HUES48 (cell line): Measurements from ENCODE around the gene MAEA.

Experiments
- H3K27ac ChIP-seq: one replicate; pipeline ENCODE4 v1.7.0; 2013; ENCODE audit warnings: low read depth, low read length, inconsistent platforms
- H3K27me3 ChIP-seq: 2 replicates; pipeline ENCODE4 v1.6.1; 2013; ENCODE audit warnings: mild to moderate bottlenecking, low read length; ENCODE audit not compliant: control insufficient read depth, insufficient read depth
- H3K36me3 ChIP-seq: 2 replicates; pipeline ENCODE4 v1.6.1; 2013; ENCODE audit warnings: low read length; ENCODE audit not compliant: control insufficient read depth, insufficient read depth
- H3K4me1 ChIP-seq: 2 replicates; pipeline ENCODE4 v1.6.1; 2013; ENCODE audit warnings: mild to moderate bottlenecking, low read length; ENCODE audit not compliant: control insufficient read depth, insufficient read depth
- H3K4me3 ChIP-seq: 2 replicates; pipeline ENCODE4 v1.5.1; 2013; ENCODE audit warnings: mild to moderate bottlenecking, low read depth, low read length
- H3K9ac ChIP-seq: 2 replicates; pipeline ENCODE4 v1.6.1; 2013; ENCODE audit warnings: mild to moderate bottlenecking, low read depth, low read length, moderate library complexity
- H3K9me3 ChIP-seq: 2 replicates; pipeline ENCODE4 v1.6.1; 2013; ENCODE audit warnings: low read length; ENCODE audit not compliant: control insufficient read depth, insufficient read depth

Gene MAEA

GRCh38 chr4:1245481-1246051, 44.1 kb upstream of the MAEA start:
- no peak overlapping the region for H3K27ac ChIP-seq
- 0 out of 2 replicates have a peak, but pooled peaks cover 5% of the 10 kb centered on the region for H3K4me1 ChIP-seq
- H3K27me3 ChIP-seq: peaks cover 4% of the 10 kb centered on the region
- H3K4me3 ChIP-seq: no peak overlapping the region
- no peak overlapping the region for H3K9ac ChIP-seq
- peaks cover 9% of the 10 kb centered on the region for H3K9me3 ChIP-seq
- peaks cover 12% of the 10 kb centered on the region for H3K36me3 ChIP-seq

- Histone ChIP-seq H3K9ac (0 out of 2 replicates have a peak overlapping the region, but pooled peaks have one; percentile 86), H3K27ac (no peak overlapping the region), H3K36me3 (peaks cover 11% of the 10 kb centered on the region)
Observed at GRCh38 chr4:1246111-1246881, 43.4 kb upstream of the MAEA start.

DNA sequence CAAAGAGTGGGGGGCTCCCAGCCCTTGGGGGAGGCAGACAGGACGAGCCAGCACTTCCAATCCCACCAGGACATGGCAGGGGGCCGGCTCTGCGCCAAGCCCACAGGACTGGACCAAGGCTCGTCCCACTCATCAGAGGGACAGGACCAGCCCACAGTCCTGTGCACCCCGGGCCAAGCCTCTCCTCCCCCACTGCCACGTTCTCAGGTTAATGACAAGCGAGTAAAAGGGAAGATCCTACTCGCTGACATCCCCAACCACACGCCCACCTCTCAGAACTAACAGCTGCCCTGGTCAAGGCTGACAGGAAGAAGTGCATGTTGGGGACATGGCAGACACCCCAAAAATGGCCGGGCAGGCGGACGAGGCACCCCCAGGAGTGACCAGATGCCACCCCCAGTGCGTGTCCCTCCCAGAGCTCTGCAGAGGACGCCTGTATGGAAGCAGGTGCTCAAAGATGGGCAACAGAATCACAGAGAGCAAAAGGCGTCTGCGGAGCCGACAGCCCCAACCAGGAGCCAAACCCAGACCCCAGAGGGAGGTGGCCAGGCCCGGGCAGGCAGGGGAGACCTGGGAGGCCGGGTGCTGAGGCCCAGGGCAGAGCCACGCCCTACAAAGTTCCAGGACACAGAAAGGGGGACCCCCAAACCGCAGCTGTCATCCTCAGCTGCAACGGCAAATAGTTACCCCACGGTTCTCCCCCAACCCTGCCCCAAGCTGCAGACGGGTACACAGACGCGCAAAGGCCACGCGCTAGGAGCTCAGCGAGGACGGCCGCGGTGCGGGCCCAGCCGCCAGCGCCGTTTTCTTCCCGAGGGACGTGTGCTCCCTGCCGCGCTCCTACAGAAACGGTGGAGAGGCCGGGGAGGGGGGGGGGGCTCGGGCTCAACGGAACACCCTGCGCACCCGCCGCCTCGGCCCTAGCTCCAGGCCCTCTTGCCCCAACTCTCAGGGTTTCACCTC, 42.5 kb upstream of the MAEA start:
- H3K4me3 ChIP-seq: peak overlapping the region; percentile 81
- peak overlapping the region; percentile 93 for H3K27ac ChIP-seq
- peak overlapping the region; percentile 86 for H3K9ac ChIP-seq
- H3K27me3 ChIP-seq: peaks cover 4% of the 10 kb centered on the region
- 0 out of 2 replicates have a peak, but pooled peaks cover 5% of the 10 kb centered on the region for H3K4me1 ChIP-seq
- H3K36me3 ChIP-seq: peaks cover 11% of the 10 kb centered on the region; the same call in 1 of the 2 replicates
- peaks cover 22% of the 10 kb centered on the region for H3K9me3 ChIP-seq

More at GRCh38 chr4:1246111-1246881, 43.4 kb upstream of the MAEA start:
- Histone ChIP-seq H3K4me3 (no peak overlapping the region), H3K27me3 (peaks cover 4% of the 10 kb centered on the region), H3K9me3 (peaks cover 16% of the 10 kb centered on the region), H3K4me1 (0 out of 2 replicates have a peak, but pooled peaks cover 5% of the 10 kb centered on the region)

DNA sequence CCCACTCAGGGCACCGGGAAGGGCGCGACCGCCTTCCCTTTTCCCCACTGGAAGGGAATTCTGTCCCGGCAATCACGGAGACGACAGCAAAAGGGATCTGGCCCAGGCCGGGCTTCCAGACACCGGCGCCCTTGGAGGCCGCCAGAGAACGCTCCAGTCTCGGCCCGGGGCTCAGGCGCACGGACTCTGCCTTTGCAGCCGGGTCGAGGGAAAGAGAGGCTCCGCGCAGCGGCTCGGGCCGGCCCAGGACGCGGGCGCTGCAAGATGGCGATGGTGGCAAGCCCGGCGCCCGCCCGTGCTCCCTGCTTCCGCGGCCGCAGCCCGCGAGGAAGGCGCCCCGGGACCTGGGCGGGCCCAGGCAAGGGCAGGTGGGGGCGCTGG, 41.8 kb upstream of the MAEA start:
- Histone ChIP-seq H3K4me3 (peak overlapping the region; percentile 81), H3K27me3 (peaks cover 4% of the 10 kb centered on the region), H3K9me3 (peaks cover 29% of the 10 kb centered on the region), H3K36me3 (peaks cover 11% of the 10 kb centered on the region; the same call in 1 of the 2 replicates), H3K27ac (peak overlapping the region; percentile 93), H3K4me1 (0 out of 2 replicates have a peak, but pooled peaks cover 5% of the 10 kb centered on the region), H3K9ac (peak overlapping the region; percentile 86)

- H3K9ac ChIP-seq: peak within 1 kb of the TSS; percentile 86
- H3K9me3 ChIP-seq: peaks cover 36% of the 10 kb centered on the region
- H3K36me3 ChIP-seq: peaks cover 11% of the 10 kb centered on the region; the same call in 1 of the 2 replicates
- peaks cover 4% of the 10 kb centered on the region for H3K27me3 ChIP-seq
- H3K4me1 ChIP-seq: 0 out of 2 replicates have a peak, but pooled peaks cover 5% of the 10 kb centered on the region
- peak within 1 kb of the TSS; percentile 81 for H3K4me3 ChIP-seq
- peak within 1 kb of the TSS; percentile 93 for H3K27ac ChIP-seq
Observed at GRCh38 chr4:1248245-1249147, 41.2 kb upstream of the MAEA start, which contains the start of gene CTBP1. TSS of gene CTBP1 (minus strand) at chr4:1249130. CDS start at chr4:1241331, 7,799 bp downstream.

- H3K9me3 ChIP-seq: peaks cover 39% of the 10 kb centered on the region
- peaks cover 11% of the 10 kb centered on the region; the same call in 1 of the 2 replicates for H3K36me3 ChIP-seq
- peak overlapping the region; percentile 84 for H3K27ac ChIP-seq
- H3K4me3 ChIP-seq: peak overlapping the region; percentile 66
- peak overlapping the region; percentile 70; the same call in 1 of the 2 replicates for H3K9ac ChIP-seq
- H3K27me3 ChIP-seq: peaks cover 4% of the 10 kb centered on the region
- 0 out of 2 replicates have a peak, but pooled peaks cover 5% of the 10 kb centered on the region for H3K4me1 ChIP-seq
Observed at GRCh38 chr4:1249148-1249730, 40.5 kb upstream of the MAEA start.

DNA sequence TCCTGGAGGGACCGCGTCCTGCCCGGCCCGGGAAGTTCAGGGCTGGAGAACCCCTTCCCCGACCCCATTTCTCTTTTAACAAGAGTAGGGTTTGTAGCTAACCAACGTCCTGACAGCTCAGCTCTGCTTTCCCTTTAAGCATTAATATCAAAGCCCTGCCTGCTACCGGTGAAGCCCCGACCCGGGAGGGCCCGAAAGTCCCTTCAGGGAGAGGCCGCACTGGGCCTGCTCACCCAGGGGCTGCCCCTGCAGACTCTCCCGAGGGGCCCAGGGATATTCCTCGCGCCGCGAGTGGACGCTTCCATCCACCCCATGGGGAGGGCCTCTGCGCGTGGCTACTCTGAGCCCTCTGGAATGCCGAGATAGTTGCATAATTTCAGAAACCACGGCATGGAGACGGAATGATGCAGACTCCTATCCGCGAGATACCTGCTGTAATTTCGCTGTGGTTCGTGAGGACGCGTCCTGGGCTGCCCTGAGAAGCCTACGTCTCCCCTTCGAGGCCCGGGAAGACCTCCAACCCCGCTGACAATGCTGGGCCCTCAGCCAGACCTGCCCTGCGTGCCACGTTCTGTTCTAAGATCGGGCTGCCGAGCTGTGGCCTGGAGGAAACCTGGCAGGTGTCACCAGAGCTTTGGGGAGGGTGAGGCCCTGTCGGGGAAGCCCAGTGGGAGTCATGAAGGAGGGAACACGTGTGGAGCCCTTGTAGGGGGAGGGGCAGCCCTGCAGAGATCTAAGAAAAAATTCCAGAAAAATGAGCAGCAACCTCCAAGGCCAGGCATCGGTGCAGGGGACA, 39.8 kb upstream of the MAEA start:
- peaks cover 4% of the 10 kb centered on the region for H3K27me3 ChIP-seq
- H3K9me3 ChIP-seq: peaks cover 43% of the 10 kb centered on the region
- peak overlapping the region; percentile 84 for H3K27ac ChIP-seq
- H3K9ac ChIP-seq: peak overlapping the region; percentile 70; the same call in 1 of the 2 replicates
- H3K4me3 ChIP-seq: peak overlapping the region; percentile 66
- H3K36me3 ChIP-seq: peaks cover 11% of the 10 kb centered on the region; the same call in 1 of the 2 replicates
- 0 out of 2 replicates have a peak, but pooled peaks cover 5% of the 10 kb centered on the region for H3K4me1 ChIP-seq

DNA sequence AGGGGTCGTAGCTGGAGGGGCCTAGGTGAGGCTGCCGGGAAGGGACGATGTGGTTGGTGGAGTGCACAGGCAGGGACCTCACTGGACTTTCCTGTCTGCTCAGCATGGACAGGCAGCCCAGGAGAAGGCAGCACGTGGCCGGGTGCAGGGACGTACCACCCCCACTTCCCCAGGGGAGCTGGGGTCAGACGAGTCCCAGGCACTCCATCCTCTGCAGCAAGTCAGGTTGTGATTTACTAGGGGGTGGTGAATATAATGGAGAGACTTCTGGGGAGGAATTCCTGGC, 39.2 kb upstream of the MAEA start:
- Histone ChIP-seq H3K9ac (no peak overlapping the region), H3K36me3 (peaks cover 11% of the 10 kb centered on the region; the same call in 1 of the 2 replicates), H3K27ac (no peak overlapping the region), H3K9me3 (peaks cover 48% of the 10 kb centered on the region), H3K4me1 (0 out of 2 replicates have a peak, but pooled peaks cover 5% of the 10 kb centered on the region), H3K27me3 (peaks cover 4% of the 10 kb centered on the region), H3K4me3 (no peak overlapping the region)
